SK-N-MC (cell line): ENCODE data around the gene GLMN.

ENCODE experiments used
- EZH2 ChIP-seq: fragments of 200-600 bp; sonication (generic); IDR thresholded peaks from one replicate; pipeline ENCODE4 v1.6.1; 2017; ENCODE audit warnings: antibody characterized with exemption
- FOXP2 ChIP-seq: optimal IDR thresholded peaks from 2 replicates; pipeline ENCODE3; 2011; ENCODE audit warnings: mild to moderate bottlenecking, moderate library complexity; ENCODE audit not compliant: insufficient read depth; ENCODE audit errors: extremely low read length, control extremely low read depth
- POLR2AphosphoS5 ChIP-seq: IDR thresholded peaks from 2 replicates; pipeline ENCODE4 v1.6.1; 2012; ENCODE audit warnings: mild to moderate bottlenecking, low read depth, low read length, borderline replicate concordance

DNA sequence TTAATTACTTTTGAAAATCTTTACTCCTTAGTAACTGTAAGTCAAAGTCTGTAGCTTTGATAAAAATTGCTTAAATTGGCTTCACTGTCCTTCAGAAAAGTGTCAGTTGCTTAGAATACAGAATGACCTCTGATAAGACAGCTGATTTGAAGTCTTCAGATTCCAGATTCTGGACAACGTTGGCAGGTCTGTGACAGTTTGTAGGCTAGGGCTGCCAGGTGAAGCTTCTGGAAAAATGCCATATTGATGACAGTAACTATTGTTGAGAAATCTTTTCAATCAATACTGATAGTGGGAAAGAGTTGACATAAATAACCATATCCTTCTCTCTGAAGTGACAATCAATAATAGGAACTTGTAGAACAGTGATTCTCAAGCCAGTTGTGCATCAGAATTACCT is 41.4 kb upstream of the GLMN start:
- no peak for TF ChIP-seq POLR2AphosphoS5
- TF ChIP-seq EZH2 = no peak
- no peak for TF ChIP-seq FOXP2
